Activated CD8-positive, alpha-beta memory T cell treated with anti-CD3 and anti-CD28 coated beads, Interleukin-2, amount 10 ng/mL, durations not matched to agents 7 days and 5 days (primary cell): ENCODE measurements around the gene CLEC18C. TPM values are rescaled to one million over a fixed set of nuclear protein-coding genes. Genes with fewer than 3 reads are reported as not detected.
"Not testable (repeated sequence)": the region's sequence is repeated elsewhere in the genome, so short reads cannot be mapped to it uniquely, and the experiment has no call there.

Experiments
- ATAC-seq: fragments of 150-1000 bp; cut with Tn5 transposase; one replicate; pipeline ENCODE4 v1.10.0; 2021; ENCODE audit warnings: moderate library complexity
- CTCF ChIA-PET: fragments of 350-600 bp; sonication (Branson Sonifier 250); formaldehyde crosslinking; loops from one replicate; lab custom pipeline; 2021; ENCODE audit warnings: antibody characterized with exemption; lab: Charles Lee
- DNase-seq: peaks from one replicate; pipeline ENCODE4 v3.0.0-alpha.2; 2020
- H3K27ac Mint-ChIP-seq: one replicate; pipeline ENCODE4 v1.8.0; 2021; ENCODE audit warnings: mild to moderate bottlenecking, mixed read lengths
- H3K27me3 Mint-ChIP-seq: one replicate; pipeline ENCODE4 v1.8.0; 2021; ENCODE audit warnings: mixed read lengths
- H3K36me3 Mint-ChIP-seq: one replicate; pipeline ENCODE4 v1.8.0; 2021; ENCODE audit warnings: mild to moderate bottlenecking, mixed read lengths
- H3K4me1 Mint-ChIP-seq: one replicate; pipeline ENCODE4 v1.8.0; 2021; ENCODE audit warnings: mixed read lengths
- H3K4me3 Mint-ChIP-seq: one replicate; pipeline ENCODE4 v1.8.0; 2021; ENCODE audit warnings: mild to moderate bottlenecking, moderate library complexity, mixed read lengths
- H3K9me3 Mint-ChIP-seq: one replicate; pipeline ENCODE4 v1.8.0; 2022; ENCODE audit warnings: low read depth, mixed read lengths
- total RNA-seq, 2 experiments: library from RNA; stranded (reverse); gene quantifications; one replicate each; pipeline ENCODE4 v1.2.3, GENCODE V29; 2021

Gene CLEC18C
- total RNA-seq, 2 experiments from 2014 or later, result 0.14 to 0.20 TPM

- H3K4me3 Mint-ChIP-seq, result no peak overlapping the region
- DNase-seq (no peak), ATAC-seq (no peak)
- H3K36me3 Mint-ChIP-seq, result peaks cover 1% of the 10 kb centered on the region
- no peaks in the 10 kb centered on the region for H3K9me3 Mint-ChIP-seq
- CTCF ChIA-PET, result no interaction called here
- no peak overlapping the region for H3K27ac Mint-ChIP-seq
- H3K27me3 Mint-ChIP-seq, result no peaks in the 10 kb centered on the region
- no peaks in the 10 kb centered on the region for H3K4me1 Mint-ChIP-seq
Observed at GRCh38 chr16:70163596-70163995, 10.0 kb upstream of the CLEC18C start.

- CTCF ChIA-PET, H3K4me1 Mint-ChIP-seq: not testable (repeated sequence)
Observed at GRCh38 chr16:70166688-70167087, 6.9 kb upstream of the CLEC18C start.

GRCh38 chr16:70173916-70174315, 329 bp downstream of the CLEC18C start:
- H3K27ac Mint-ChIP-seq, ATAC-seq, H3K36me3 Mint-ChIP-seq, H3K9me3 Mint-ChIP-seq, DNase-seq, H3K27me3 Mint-ChIP-seq, H3K4me3 Mint-ChIP-seq, H3K4me1 Mint-ChIP-seq, CTCF ChIA-PET: not testable (repeated sequence)

More at GRCh38 chr16:70166688-70167087, 6.9 kb upstream of the CLEC18C start:
- H3K27ac Mint-ChIP-seq, H3K4me3 Mint-ChIP-seq, H3K36me3 Mint-ChIP-seq, ATAC-seq, H3K27me3 Mint-ChIP-seq, DNase-seq, H3K9me3 Mint-ChIP-seq: not testable (repeated sequence)

- H3K4me3 Mint-ChIP-seq, CTCF ChIA-PET, H3K36me3 Mint-ChIP-seq, H3K27ac Mint-ChIP-seq, DNase-seq, H3K9me3 Mint-ChIP-seq, H3K4me1 Mint-ChIP-seq, H3K27me3 Mint-ChIP-seq: not testable (repeated sequence)
- ATAC-seq, result peak; percentile 27
Observed at GRCh38 chr16:70174387-70174932, 873 bp downstream of the CLEC18C start.

GRCh38 chr16:70187858-70188607, 14.4 kb downstream of the CLEC18C start:
- H3K36me3 Mint-ChIP-seq, H3K27ac Mint-ChIP-seq, H3K27me3 Mint-ChIP-seq, H3K4me3 Mint-ChIP-seq, DNase-seq, H3K9me3 Mint-ChIP-seq, H3K4me1 Mint-ChIP-seq, CTCF ChIA-PET: not testable (repeated sequence)
- ATAC-seq, result peak; percentile 27

- DNase-seq, CTCF ChIA-PET, H3K27me3 Mint-ChIP-seq, ATAC-seq, H3K4me1 Mint-ChIP-seq, H3K36me3 Mint-ChIP-seq, H3K9me3 Mint-ChIP-seq, H3K4me3 Mint-ChIP-seq, H3K27ac Mint-ChIP-seq: not testable (repeated sequence)
Observed at GRCh38 chr16:70188608-70188915, 15.0 kb downstream of the CLEC18C start.

- H3K27ac Mint-ChIP-seq, ATAC-seq, DNase-seq, CTCF ChIA-PET, H3K27me3 Mint-ChIP-seq, H3K4me1 Mint-ChIP-seq, H3K9me3 Mint-ChIP-seq, H3K36me3 Mint-ChIP-seq, H3K4me3 Mint-ChIP-seq: not testable (repeated sequence)
Observed at GRCh38 chr16:70190574-70190973, 17.0 kb downstream of the CLEC18C start.

GRCh38 chr16:70196683-70197300, 23.2 kb downstream of the CLEC18C start:
- H3K4me1 Mint-ChIP-seq, H3K36me3 Mint-ChIP-seq, H3K9me3 Mint-ChIP-seq, H3K27ac Mint-ChIP-seq, CTCF ChIA-PET, H3K27me3 Mint-ChIP-seq, ATAC-seq, H3K4me3 Mint-ChIP-seq, DNase-seq: not testable (repeated sequence)

GRCh38 chr16:70197611-70198010, 24.0 kb downstream of the CLEC18C start:
- H3K27ac Mint-ChIP-seq, ATAC-seq, H3K4me1 Mint-ChIP-seq, H3K9me3 Mint-ChIP-seq, H3K27me3 Mint-ChIP-seq, CTCF ChIA-PET, DNase-seq, H3K36me3 Mint-ChIP-seq, H3K4me3 Mint-ChIP-seq: not testable (repeated sequence)

GRCh38 chr16:70198230-70198629, 24.6 kb downstream of the CLEC18C start:
- H3K4me3 Mint-ChIP-seq, H3K36me3 Mint-ChIP-seq, DNase-seq, H3K4me1 Mint-ChIP-seq, ATAC-seq, H3K27ac Mint-ChIP-seq, CTCF ChIA-PET, H3K9me3 Mint-ChIP-seq, H3K27me3 Mint-ChIP-seq: not testable (repeated sequence)

GRCh38 chr16:70198666-70199065, 25.1 kb downstream of the CLEC18C start:
- H3K9me3 Mint-ChIP-seq, ATAC-seq, H3K4me3 Mint-ChIP-seq, H3K36me3 Mint-ChIP-seq, H3K4me1 Mint-ChIP-seq, H3K27ac Mint-ChIP-seq, H3K27me3 Mint-ChIP-seq, DNase-seq, CTCF ChIA-PET: not testable (repeated sequence)

- H3K27me3 Mint-ChIP-seq, H3K4me3 Mint-ChIP-seq, H3K36me3 Mint-ChIP-seq, H3K4me1 Mint-ChIP-seq, H3K9me3 Mint-ChIP-seq, ATAC-seq, DNase-seq, H3K27ac Mint-ChIP-seq, CTCF ChIA-PET: not testable (repeated sequence)
Observed at GRCh38 chr16:70199170-70199569, 25.6 kb downstream of the CLEC18C start.

- ATAC-seq, H3K9me3 Mint-ChIP-seq, CTCF ChIA-PET, H3K27ac Mint-ChIP-seq, H3K4me3 Mint-ChIP-seq, H3K4me1 Mint-ChIP-seq, H3K27me3 Mint-ChIP-seq, H3K36me3 Mint-ChIP-seq, DNase-seq: not testable (repeated sequence)
Observed at GRCh38 chr16:70200063-70200462, 26.5 kb downstream of the CLEC18C start.

GRCh38 chr16:70203508-70203907, 29.9 kb downstream of the CLEC18C start:
- H3K27me3 Mint-ChIP-seq, ATAC-seq, H3K27ac Mint-ChIP-seq, H3K9me3 Mint-ChIP-seq, H3K4me1 Mint-ChIP-seq, DNase-seq, CTCF ChIA-PET, H3K4me3 Mint-ChIP-seq: not testable (repeated sequence)
- peaks cover 17% of the 10 kb centered on the region for H3K36me3 Mint-ChIP-seq
